NT2/D1 (cell line): ENCODE results near the gene H2AZ2.

Experiments
- SUZ12 ChIP-seq: IDR thresholded peaks from 2 replicates; pipeline ENCODE4 v1.6.1; 2011; ENCODE audit not compliant: insufficient read length, insufficient read depth; ENCODE audit errors: extremely low read depth
- ZNF274 ChIP-seq: IDR thresholded peaks from 2 replicates; pipeline ENCODE4 v1.6.1; 2011; ENCODE audit warnings: mild to moderate bottlenecking, low read depth, low read length

DNA sequence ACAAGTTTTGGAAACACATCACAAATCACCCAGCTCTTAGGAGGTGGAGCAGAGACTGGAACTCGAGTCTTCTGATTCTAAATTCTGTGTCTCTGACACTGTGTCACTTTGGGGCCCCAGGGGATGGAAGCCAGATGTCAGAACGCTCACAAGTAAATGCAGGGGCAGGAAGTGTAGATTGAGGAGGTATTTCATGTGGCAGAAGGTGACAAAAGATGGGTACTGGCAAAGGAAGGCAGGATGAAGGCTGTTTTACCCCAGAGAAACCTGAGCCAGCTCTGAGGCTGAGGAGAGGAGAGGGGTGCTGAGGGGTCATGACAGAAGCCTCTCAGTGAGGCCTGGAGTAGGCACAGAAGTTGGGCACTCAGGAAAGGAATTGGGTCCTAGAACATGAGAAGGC lies 43.5 kb upstream of the H2AZ2 start:
- no peak for TF ChIP-seq SUZ12
- no peak for TF ChIP-seq ZNF274
